Effector memory CD8-positive, alpha-beta T cell (primary cell): ENCODE data around the gene TBX4.

Experiments used
- ATAC-seq: fragments of 150-1000 bp; cut with Tn5 transposase; replicated peaks from 2 replicates; pipeline ENCODE4 v1.10.0; 2021; ENCODE audit warnings: mild to moderate bottlenecking, moderate library complexity
- DNase-seq, 3 experiments: peaks; one replicate each; pipeline ENCODE4 v3.0.0; 2021
- H3K27ac Mint-ChIP-seq, 2 donors: one replicate each; pipeline ENCODE4 v1.8.0; 2022; ENCODE audit warnings: mild to moderate bottlenecking in 2 of 2, mixed read lengths in 2 of 2, moderate library complexity in 2 of 2
- H3K27me3 Mint-ChIP-seq, 2 donors: one replicate each; pipeline ENCODE4 v1.8.0; 2022; ENCODE audit warnings: mixed read lengths in 2 of 2
- H3K36me3 Mint-ChIP-seq: one replicate; pipeline ENCODE4 v1.8.0; 2022; ENCODE audit warnings: mild to moderate bottlenecking, moderate library complexity, mixed read lengths; ENCODE audit not compliant: insufficient read depth
- H3K4me1 Mint-ChIP-seq, 2 donors: one replicate each; pipeline ENCODE4 v1.8.0; 2022; ENCODE audit warnings: low read depth in 2 of 2, mixed read lengths in 2 of 2
- H3K4me3 Mint-ChIP-seq, 2 donors: one replicate each; pipeline ENCODE4 v1.8.0; 2022; ENCODE audit warnings: mild to moderate bottlenecking in 2 of 2, mixed read lengths in 2 of 2, moderate library complexity in 2 of 2
- H3K9me3 Mint-ChIP-seq, 2 donors: one replicate each; pipeline ENCODE4 v1.8.0; 2022; ENCODE audit warnings: mixed read lengths in 2 of 2

Gene TBX4

DNA sequence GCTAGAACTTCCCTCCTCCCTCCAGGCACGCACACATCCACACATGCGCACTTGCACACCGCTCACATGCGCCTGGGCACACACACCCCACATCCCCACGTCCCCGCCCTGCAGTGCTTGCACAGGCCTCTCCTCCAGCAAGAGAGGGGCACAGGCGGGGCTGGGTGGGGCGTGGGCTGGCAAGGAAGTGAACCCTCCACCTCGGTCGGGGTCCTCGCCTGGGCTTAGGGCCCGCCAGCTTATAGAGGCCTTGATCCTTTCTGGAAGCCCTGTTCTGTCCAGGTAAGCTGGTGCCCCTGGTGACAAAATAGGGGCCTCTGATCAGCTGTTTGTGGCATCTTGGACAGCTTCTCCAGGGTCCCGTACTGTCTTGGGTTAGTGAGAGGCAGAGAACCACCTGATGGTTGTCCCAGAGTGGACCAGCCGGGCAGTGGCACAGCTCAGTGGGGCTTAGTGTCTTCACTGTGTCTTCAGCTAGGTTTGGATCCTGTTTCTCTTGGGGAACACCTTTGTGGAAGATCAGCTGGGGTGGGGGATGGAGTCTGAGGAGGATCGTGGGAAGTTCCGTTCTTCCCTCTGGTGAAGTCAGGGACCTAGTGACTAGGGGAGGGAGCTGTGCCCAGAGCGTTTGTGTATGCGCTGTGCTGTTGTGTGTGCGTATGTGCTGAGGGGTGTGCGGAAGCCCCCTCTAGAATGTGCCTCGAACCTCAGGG lies 12.1 kb downstream of the TBX4 start:
- Mint-ChIP-seq H3K4me3 (no peak overlapping the region), H3K27me3 (peaks cover 64 to 82% of the 10 kb centered on the region in 2 donors), H3K4me1 (peaks cover 4 to 7% of the 10 kb centered on the region in 2 donors), H3K9me3 (no peaks in the 10 kb centered on the region), H3K27ac (no peak overlapping the region), H3K36me3 (peaks cover 2% of the 10 kb centered on the region)
- no peak for DNase-seq
- ATAC-seq = no peak

DNA sequence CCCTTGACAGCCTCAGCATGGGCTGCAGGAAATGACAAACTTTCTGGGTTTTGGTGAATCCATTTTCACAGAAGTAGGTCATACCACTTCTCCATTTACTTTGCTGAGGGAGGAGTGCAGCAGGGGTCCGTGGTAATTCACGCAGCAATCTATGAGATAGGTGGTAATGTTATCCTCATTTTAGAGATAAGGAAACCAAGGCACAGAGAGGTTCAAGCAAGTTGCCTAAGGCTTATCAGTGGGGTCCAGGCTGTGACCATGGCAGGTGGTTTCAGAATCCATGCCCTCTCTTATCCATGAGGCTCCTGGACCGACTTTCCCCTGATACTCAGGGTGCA lies 12.6 kb downstream of the TBX4 start:
- peaks cover 59 to 81% of the 10 kb centered on the region in 2 donors for H3K27me3 Mint-ChIP-seq
- DNase-seq = no peak

DNA sequence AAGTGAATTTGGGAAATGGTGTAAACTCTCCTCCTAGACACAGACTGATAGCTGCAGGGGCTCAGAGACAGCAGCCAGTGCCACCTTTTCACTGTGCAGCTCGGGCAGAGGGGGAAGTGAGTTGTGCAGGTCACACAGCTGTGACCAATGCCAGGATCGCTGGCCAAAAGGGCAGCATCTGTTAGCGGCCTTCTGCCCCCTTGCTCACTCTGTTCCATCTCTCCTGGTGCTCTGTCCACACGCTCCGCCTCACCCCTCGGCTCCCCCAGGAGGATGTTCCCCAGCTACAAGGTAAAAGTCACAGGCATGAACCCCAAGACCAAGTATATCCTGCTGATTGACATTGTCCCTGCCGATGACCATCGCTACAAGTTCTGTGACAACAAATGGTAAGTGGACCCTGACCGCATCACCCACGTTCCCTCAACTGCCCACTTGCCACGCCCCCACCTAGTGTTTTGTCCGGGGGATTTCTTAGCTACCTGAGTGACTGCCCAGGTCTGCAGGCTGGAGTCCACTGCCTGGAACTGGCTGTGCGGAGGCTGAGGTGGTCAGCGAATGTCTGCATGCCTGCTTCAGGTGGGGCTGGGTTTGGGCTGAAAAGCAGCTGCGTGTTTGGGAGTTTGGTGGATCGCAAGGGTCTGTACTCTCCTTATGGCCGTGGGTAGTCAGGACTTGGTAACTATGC lies 13.5 kb downstream of the TBX4 start:
- H3K27me3 Mint-ChIP-seq = peaks cover 51 to 81% of the 10 kb centered on the region in 2 donors
- no peak overlapping the region for H3K4me3 Mint-ChIP-seq
- DNase-seq (no peak), ATAC-seq (no peak)
- no peaks in the 10 kb centered on the region for H3K9me3 Mint-ChIP-seq
- H3K27ac Mint-ChIP-seq = no peak overlapping the region
- H3K36me3 Mint-ChIP-seq = peaks cover 2% of the 10 kb centered on the region
- H3K4me1 Mint-ChIP-seq = peaks cover 4 to 7% of the 10 kb centered on the region in 2 donors

More for the DNA sequence above, 12.6 kb downstream of the TBX4 start:
- Mint-ChIP-seq H3K4me1 (peaks cover 4 to 7% of the 10 kb centered on the region in 2 donors), H3K4me3 (no peak overlapping the region), H3K27ac (no peak overlapping the region), H3K9me3 (no peaks in the 10 kb centered on the region), H3K36me3 (peaks cover 2% of the 10 kb centered on the region)
- no peak for ATAC-seq

DNA sequence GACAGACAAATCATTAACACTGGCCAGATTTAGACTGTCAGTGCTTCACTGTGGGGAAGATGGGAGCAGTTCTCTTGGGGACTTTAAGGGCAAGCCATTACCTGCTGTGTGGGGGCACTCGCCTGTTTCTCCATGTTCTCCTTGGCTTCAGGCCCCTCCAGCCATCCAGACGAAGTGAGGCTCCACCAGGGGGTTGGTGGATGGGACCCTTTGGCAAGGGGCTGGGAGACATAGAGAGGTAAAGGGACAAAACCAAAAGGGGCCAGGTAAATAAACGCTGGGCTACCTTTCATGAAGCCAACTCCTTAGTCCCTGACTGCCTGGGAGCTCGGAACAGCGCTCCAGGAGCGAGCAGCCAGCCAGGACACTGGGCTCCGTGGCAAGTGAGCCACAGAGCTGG lies 14.0 kb downstream of the TBX4 start:
- Mint-ChIP-seq H3K4me3 (no peak overlapping the region), H3K27ac (no peak overlapping the region), H3K27me3 (peaks cover 45 to 80% of the 10 kb centered on the region in 2 donors), H3K36me3 (peaks cover 2% of the 10 kb centered on the region), H3K9me3 (no peaks in the 10 kb centered on the region), H3K4me1 (peaks cover 4 to 7% of the 10 kb centered on the region in 2 donors)
- no peak for ATAC-seq
- DNase-seq = no peak

DNA sequence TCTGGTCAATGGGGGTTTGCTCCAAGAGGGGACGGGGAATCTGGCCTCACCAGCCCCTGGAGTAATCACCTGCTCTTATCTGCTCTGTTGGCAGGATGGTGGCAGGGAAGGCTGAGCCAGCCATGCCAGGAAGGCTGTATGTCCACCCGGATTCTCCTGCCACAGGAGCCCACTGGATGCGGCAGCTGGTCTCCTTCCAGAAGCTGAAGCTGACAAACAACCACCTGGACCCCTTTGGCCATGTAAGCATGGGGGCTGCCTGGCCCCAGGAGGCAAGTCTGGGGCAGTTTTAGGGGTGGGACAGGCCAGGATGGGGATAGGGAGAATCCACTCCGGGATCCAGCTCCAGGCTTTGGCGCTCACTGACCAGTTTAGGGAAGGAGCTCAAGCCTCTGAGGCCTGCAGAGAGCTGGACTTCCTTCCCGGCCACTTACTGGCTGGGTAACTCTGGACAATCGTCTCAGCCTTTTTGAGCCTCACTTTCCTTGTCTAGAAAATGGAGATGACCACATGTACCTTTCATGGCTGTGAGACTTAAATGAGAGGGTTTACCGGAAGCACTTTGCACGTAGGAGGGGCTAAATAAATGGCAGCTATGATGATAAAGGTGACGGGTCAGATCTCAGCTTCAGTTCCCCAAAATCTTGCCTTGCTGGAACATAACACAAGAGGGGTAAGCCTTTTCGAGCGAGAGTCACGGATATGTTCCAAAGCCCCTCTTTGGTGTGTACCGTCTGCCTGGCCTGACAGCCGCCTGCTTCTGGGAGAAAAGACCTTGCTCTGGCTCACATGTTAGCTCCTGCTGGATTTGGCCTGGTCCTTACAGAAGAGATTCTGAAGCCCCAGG lies 15.4 kb downstream of the TBX4 start:
- peaks cover 0 to 5% of the 10 kb centered on the region in 2 donors for H3K4me1 Mint-ChIP-seq
- ATAC-seq = no peak
- DNase-seq = no peak
- no peaks in the 10 kb centered on the region for H3K9me3 Mint-ChIP-seq
- no peak overlapping the region for H3K27ac Mint-ChIP-seq
- H3K36me3 Mint-ChIP-seq = peaks cover 2% of the 10 kb centered on the region
- peaks cover 36 to 66% of the 10 kb centered on the region in 2 donors for H3K27me3 Mint-ChIP-seq
- no peak overlapping the region for H3K4me3 Mint-ChIP-seq

DNA sequence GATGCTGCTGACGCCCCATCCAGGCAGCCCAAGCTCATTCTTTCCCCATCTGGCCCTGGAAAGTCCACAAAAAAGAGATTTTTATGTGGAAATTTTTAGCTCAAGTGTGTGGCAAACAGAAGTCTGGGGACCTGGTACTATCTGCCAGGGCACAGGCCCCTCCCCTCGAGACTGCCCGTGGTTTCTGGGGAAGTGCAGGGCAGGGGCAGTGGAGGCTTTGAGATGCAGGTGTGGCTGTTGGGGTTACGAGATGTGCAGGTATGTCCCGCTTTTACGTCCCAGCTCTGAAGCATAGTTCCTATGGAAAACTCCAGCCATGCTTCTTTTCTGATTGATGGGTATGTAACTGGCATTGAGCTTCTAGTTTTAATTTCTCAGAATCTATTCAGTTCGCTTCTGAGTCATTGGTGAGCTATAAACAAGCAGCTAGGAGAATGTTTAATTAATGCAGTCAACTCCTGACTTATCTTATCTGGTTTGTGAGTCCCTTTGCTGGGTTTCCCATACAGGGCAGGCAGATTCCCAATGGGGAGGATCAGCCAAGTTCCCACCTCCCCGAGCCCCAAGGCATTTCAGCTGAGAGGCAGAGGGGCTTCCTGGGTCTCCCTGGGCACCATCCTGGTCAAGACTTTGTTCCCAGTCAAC lies 16.2 kb downstream of the TBX4 start:
- Mint-ChIP-seq H3K27me3 (peaks cover 29 to 66% of the 10 kb centered on the region in 2 donors), H3K4me3 (no peak overlapping the region), H3K4me1 (no peaks in the 10 kb centered on the region), H3K36me3 (no peaks in the 10 kb centered on the region), H3K9me3 (no peaks in the 10 kb centered on the region), H3K27ac (no peak overlapping the region)
- DNase-seq = no peak
- ATAC-seq = no peak

DNA sequence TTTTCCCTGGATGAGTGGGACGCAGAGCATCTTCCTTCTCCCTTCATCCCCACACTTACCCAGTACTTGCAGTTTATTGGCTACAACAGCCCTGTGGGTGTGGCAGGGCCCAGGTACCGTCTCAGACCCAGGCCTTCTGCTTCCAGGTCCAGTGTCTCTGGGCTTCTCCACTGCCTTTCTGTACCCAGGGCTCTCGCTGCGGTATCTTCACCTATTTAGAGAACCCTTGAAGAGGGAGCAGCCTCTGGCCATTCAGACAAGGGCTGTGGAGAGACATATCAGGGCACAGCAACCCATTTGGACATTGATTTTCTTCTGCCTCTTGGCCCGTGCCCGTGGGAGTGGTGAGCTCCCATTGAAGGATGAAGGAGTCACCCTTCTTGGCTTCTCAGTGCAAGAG lies 17.3 kb downstream of the TBX4 start:
- no peaks in the 10 kb centered on the region for H3K9me3 Mint-ChIP-seq
- DNase-seq (no peak), ATAC-seq (no peak)
- no peak overlapping the region for H3K4me3 Mint-ChIP-seq
- H3K4me1 Mint-ChIP-seq = no peaks in the 10 kb centered on the region
- H3K27me3 Mint-ChIP-seq = peaks cover 25 to 65% of the 10 kb centered on the region in 2 donors
- no peak overlapping the region for H3K27ac Mint-ChIP-seq
- H3K36me3 Mint-ChIP-seq = no peaks in the 10 kb centered on the region

DNA sequence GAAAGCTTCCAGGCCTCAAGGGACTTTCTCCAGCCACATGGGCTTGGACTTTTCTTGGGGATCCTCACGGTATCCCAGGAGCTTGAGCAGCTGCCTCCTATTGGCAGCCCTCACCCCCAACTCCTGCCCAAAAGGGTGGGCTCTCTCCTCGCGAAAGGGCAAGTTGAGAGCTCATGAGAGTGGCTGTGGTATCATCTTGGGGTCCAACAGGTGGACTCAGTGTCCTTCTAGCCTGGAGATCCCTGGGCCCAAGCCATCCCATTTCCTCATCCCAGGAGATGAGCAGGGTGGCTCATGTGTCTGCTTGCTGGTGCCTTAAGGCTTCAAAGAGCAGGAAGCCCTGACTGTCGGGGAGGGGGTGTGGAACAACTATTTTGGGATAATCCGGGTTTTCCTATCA lies 17.7 kb downstream of the TBX4 start:
- ATAC-seq = no peak
- Mint-ChIP-seq H3K27ac (no peak overlapping the region), H3K9me3 (no peaks in the 10 kb centered on the region), H3K27me3 (peaks cover 21 to 65% of the 10 kb centered on the region in 2 donors), H3K36me3 (no peaks in the 10 kb centered on the region), H3K4me1 (no peaks in the 10 kb centered on the region), H3K4me3 (no peak overlapping the region)
- no peak for DNase-seq

DNA sequence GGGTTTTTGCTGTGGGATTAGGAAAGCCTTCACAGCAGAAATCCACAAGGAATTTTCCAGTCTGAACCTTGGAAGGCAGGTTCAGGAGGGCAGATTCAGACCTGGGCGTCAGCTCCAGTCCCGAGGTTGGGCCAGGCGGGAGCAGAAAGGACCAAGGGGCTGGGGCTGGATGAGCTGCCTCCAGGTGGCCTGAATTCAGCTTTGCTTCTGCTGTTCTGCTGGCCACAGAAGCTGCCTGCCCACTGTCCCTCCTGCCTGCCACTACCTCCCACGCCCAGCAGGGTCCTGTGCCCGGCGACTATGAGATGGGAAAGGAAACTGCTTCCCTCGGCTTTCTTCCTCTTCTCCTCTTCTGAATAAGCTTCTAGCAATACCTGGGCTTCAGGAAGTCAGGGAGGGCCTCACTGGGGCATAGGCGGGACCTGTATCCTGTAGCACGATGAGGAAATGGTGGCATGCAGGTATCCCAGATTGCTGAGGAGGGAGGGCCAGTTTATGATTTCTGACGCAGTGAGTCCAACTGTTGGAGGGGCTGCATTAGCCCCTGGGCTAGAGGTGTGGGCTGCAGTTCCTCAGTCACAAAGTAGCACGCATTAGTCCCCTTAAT lies 18.4 kb downstream of the TBX4 start:
- Mint-ChIP-seq H3K9me3 (no peaks in the 10 kb centered on the region), H3K27me3 (peaks cover 21 to 65% of the 10 kb centered on the region in 2 donors), H3K4me1 (no peaks in the 10 kb centered on the region), H3K36me3 (no peaks in the 10 kb centered on the region), H3K4me3 (no peak overlapping the region), H3K27ac (no peak overlapping the region)
- ATAC-seq (no peak), DNase-seq (no peak)

DNA sequence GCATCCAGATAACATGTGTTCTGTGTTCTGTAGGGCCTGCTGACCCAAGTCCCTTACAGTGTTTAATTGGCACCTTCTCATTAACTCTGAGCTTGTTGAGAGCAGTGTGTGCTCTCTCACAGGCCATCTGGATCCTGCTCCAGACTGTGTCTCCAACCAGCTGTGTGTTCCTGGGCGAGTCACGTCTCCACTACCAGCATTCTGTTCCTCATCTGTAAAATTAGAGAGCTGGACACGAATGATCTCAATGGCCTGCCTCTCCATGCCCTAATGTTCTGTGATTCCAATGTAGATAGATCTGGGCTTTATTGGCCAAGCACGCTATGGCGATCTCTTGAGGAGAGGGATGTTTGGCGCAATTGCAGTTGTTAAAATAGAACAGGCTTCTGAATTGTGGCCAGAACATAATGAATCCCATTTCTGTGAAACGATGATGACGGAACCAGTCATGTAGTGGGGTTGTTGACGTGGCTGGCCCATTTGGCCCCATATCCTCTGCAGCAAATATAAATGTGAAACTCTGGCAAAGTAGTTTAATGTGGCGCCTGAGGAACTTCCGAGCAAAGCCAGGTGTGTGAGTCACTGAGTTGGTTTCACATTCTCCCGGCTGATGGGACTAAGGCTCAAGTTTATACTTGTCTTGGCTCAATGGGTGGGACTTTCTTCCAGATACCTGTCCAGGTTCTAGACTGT lies 22.2 kb downstream of the TBX4 start:
- H3K36me3 Mint-ChIP-seq = no peaks in the 10 kb centered on the region
- ATAC-seq (no peak), DNase-seq (no peak)
- H3K27ac Mint-ChIP-seq = no peak overlapping the region
- peaks cover 20 to 72% of the 10 kb centered on the region in 2 donors for H3K27me3 Mint-ChIP-seq
- no peaks in the 10 kb centered on the region for H3K4me1 Mint-ChIP-seq
- no peak overlapping the region for H3K4me3 Mint-ChIP-seq
- H3K9me3 Mint-ChIP-seq = no peaks in the 10 kb centered on the region

DNA sequence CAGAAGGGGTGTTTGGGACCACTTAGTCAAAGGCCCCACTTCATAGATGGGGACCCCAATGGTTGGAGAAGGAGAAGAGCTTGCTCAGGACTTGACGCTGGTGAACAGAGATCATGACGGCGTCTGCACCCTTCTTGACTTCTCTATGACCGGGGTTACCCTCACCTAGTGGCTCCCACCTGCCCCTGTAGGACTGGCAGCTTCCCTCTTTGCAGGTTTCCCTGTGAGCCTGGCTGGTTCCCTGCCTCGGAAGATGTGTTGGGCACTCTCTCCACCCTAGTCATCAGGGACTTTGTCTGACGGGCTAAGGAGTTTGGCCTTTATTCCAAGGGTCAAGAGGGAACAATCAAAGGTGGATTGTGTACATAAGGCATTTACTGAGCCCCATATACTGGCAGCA lies 22.7 kb downstream of the TBX4 start:
- Mint-ChIP-seq H3K27me3 (peaks cover 20 to 72% of the 10 kb centered on the region in 2 donors), H3K4me1 (no peaks in the 10 kb centered on the region), H3K27ac (no peak overlapping the region), H3K9me3 (no peaks in the 10 kb centered on the region), H3K4me3 (no peak overlapping the region), H3K36me3 (no peaks in the 10 kb centered on the region)
- DNase-seq = no peak
- ATAC-seq = no peak

DNA sequence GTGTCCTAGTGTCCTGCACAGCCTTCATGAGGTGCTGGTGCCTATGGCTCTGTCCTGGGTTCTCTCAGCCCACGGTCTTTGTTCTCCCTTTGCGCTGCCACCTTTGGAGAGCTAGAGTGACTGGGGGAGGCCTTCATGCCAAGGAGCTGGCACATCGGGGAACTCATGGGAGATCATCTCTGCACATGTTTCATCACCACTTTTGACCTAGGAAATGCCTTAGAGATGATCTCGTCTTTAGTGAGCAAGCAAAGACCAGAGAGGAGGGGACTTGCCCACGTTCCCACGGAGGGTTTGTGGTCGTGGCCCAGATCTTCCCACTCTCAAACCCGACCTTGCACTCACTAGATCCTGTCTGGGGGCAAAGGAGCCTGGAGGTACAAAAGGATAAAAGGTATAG lies 23.5 kb downstream of the TBX4 start:
- Mint-ChIP-seq H3K4me3 (no peak overlapping the region), H3K4me1 (no peaks in the 10 kb centered on the region), H3K27me3 (peaks cover 20 to 69% of the 10 kb centered on the region in 2 donors), H3K36me3 (no peaks in the 10 kb centered on the region), H3K27ac (no peak overlapping the region), H3K9me3 (no peaks in the 10 kb centered on the region)
- no peak for DNase-seq
- no peak for ATAC-seq
